SK-N-SH (cell line): Measurements from ENCODE around the gene EMCN. TPM values are rescaled to one million over a fixed set of nuclear protein-coding genes. Genes with fewer than 3 reads are reported as not detected.

ENCODE experiments used
- CTCF ChIA-PET: fragments of 300-600, 350-600 bp; formaldehyde crosslinking; extraction: SDS; loops from one replicate; lab custom pipeline; 2021; lab: Yijun Ruan, JAX
- POLR2A ChIA-PET: fragments of 350-600 bp; sonication (Branson Sonifier 250); formaldehyde crosslinking; extraction: SDS; loops from one replicate; lab custom pipeline; 2020; ENCODE audit warnings: antibody characterized with exemption, inconsistent platforms; lab: Yijun Ruan, JAX
- DNase-seq: peaks from one replicate; pipeline ENCODE4 v3.0.0; 2012
- H2AFZ ChIP-seq: fragments of 200-600 bp; sonication (generic); 2 replicates; pipeline ENCODE4 v1.8.1; 2016; ENCODE audit warnings: antibody characterized with exemption, mild to moderate bottlenecking, low read depth
- H3F3A ChIP-seq: fragments of 200-600 bp; sonication (generic); replicated peaks from 2 replicates; pipeline ENCODE3; 2016; ENCODE audit warnings: antibody characterized with exemption, mild to moderate bottlenecking; ENCODE audit not compliant: insufficient read depth
- H3K27ac ChIP-seq, 2 experiments: fragments of 200-500 bp in 1 of 2; fragments of 200-600 bp in 1 of 2; sonication (Bioruptor generic) in 1 of 2; sonication (generic), shearing (Covaris generic) in 1 of 2; 2 replicates each; pipeline versions ENCODE4 v1.5.1 to v1.6.1; 2014 to 2016; ENCODE audit warnings: low read depth in 2 of 2, inconsistent platforms in 1 of 2, low read length in 1 of 2, mild to moderate bottlenecking in 1 of 2, mixed read lengths in 1 of 2
- H3K27me3 ChIP-seq: fragments of 200-600 bp; sonication (generic), shearing (Covaris generic); 2 replicates; pipeline ENCODE4 v1.6.1; 2016; ENCODE audit warnings: mixed run types; ENCODE audit not compliant: insufficient read depth
- H3K36me3 ChIP-seq, 2 experiments: fragments of 200-500 bp in 1 of 2; fragments of 200-600 bp in 1 of 2; sonication (Bioruptor generic) in 1 of 2; sonication (generic) in 1 of 2; replicated peaks in 1 of 2; 2 replicates each; pipeline versions ENCODE3 to v1.5.1; 2014 to 2016; ENCODE audit warnings: low read length in 1 of 2, mild to moderate bottlenecking in 1 of 2; ENCODE audit not compliant: insufficient read depth in 2 of 2, control insufficient read depth in 1 of 2
- H3K4me1 ChIP-seq, 2 experiments: fragments of 200-500 bp in 1 of 2; fragments of 200-600 bp in 1 of 2; sonication (Bioruptor generic) in 1 of 2; sonication (generic), shearing (Covaris generic) in 1 of 2; 2 replicates each; pipeline versions ENCODE4 v1.5.1 to v1.6.1; 2014 to 2016; ENCODE audit warnings: low read depth in 1 of 2, low read length in 1 of 2, mixed run types in 1 of 2; ENCODE audit not compliant: insufficient read depth in 2 of 2, control insufficient read depth in 1 of 2
- H3K4me2 ChIP-seq: fragments of 200-600 bp; sonication (generic), shearing (Covaris generic); 2 replicates; pipeline ENCODE4 v1.6.1; 2017; ENCODE audit warnings: mixed run types
- H3K4me3 ChIP-seq, 2 experiments: fragments of 200-500 bp in 1 of 2; fragments of 200-600 bp in 1 of 2; sonication (Bioruptor generic) in 1 of 2; sonication (generic), shearing (Covaris generic) in 1 of 2; 2 replicates each; pipeline versions ENCODE4 v1.5.1 to v1.8.1; 2014 to 2016; ENCODE audit warnings: low read depth in 2 of 2, inconsistent platforms in 1 of 2, low read length in 1 of 2, mild to moderate bottlenecking in 1 of 2, mixed read lengths in 1 of 2, moderate library complexity in 1 of 2
- H3K79me2 ChIP-seq: fragments of 200-600 bp; sonication (generic); 2 replicates; pipeline ENCODE4 v1.8.1; 2017; ENCODE audit warnings: mild to moderate bottlenecking; ENCODE audit not compliant: insufficient read depth
- H3K9ac ChIP-seq: fragments of 200-600 bp; sonication (generic); 2 replicates; pipeline ENCODE4 v1.6.1; 2017; ENCODE audit warnings: mixed run types
- H3K9me2 ChIP-seq: fragments of 200-600 bp; sonication (generic); 2 replicates; pipeline ENCODE4 v1.6.1; 2017; ENCODE audit warnings: mixed run types
- H3K9me3 ChIP-seq: fragments of 200-600 bp; sonication (generic); 2 replicates; pipeline ENCODE4 v1.6.1; 2017; ENCODE audit warnings: mixed run types, mild to moderate bottlenecking, moderate library complexity
- H4K20me1 ChIP-seq: fragments of 200-600 bp; sonication (generic); 2 replicates; pipeline ENCODE4 v1.6.1; 2017; ENCODE audit warnings: mild to moderate bottlenecking, mixed run types; ENCODE audit not compliant: insufficient read depth
- ELF1 ChIP-seq: IDR thresholded peaks from 2 replicates; pipeline ENCODE4 v1.4.0; 2012
- FOXM1 ChIP-seq: IDR thresholded peaks from 2 replicates; pipeline ENCODE4 v1.4.0; 2012; ENCODE audit warnings: low read depth, mild to moderate bottlenecking
- JUND ChIP-seq: IDR thresholded peaks from 2 replicates; pipeline ENCODE4 v1.4.0; 2012
- MEF2A ChIP-seq: IDR thresholded peaks from 2 replicates; pipeline ENCODE4 v1.4.0; 2012; ENCODE audit warnings: low read depth, borderline replicate concordance
- NRF1 ChIP-seq: IDR thresholded peaks from 2 replicates; pipeline ENCODE4 v1.6.1; 2012; ENCODE audit warnings: low read depth, mild to moderate bottlenecking, low read length
- RCOR1 ChIP-seq: fragments of 150-350 bp; IDR thresholded peaks from 2 replicates; pipeline ENCODE4 v1.6.1; 2017; ENCODE audit warnings: antibody characterized with exemption, low read length
- RFX5 ChIP-seq: IDR thresholded peaks from 2 replicates; pipeline ENCODE4 v1.6.1; 2012; ENCODE audit warnings: mild to moderate bottlenecking, improper control_type of control experiment, low read length
- SIN3A ChIP-seq: IDR thresholded peaks from 2 replicates; pipeline ENCODE4 v1.6.1; 2012; ENCODE audit warnings: low read depth, mild to moderate bottlenecking, low read length, moderate library complexity, borderline replicate concordance
- SMC3 ChIP-seq: IDR thresholded peaks from 2 replicates; pipeline ENCODE4 v1.6.1; 2012; ENCODE audit warnings: low read depth, low read length, improper control_type of control experiment
- TEAD4 ChIP-seq: IDR thresholded peaks from 2 replicates; pipeline ENCODE4 v1.4.0; 2012; ENCODE audit warnings: mild to moderate bottlenecking, borderline replicate concordance; ENCODE audit not compliant: insufficient read depth
- USF2 ChIP-seq: fragments of 150-350 bp; IDR thresholded peaks from 2 replicates; pipeline ENCODE4 v1.6.1; 2017; ENCODE audit warnings: antibody characterized with exemption, low read length, low read depth, borderline replicate concordance
- ZBTB33 ChIP-seq: IDR thresholded peaks from 2 replicates; pipeline ENCODE4 v1.4.0; 2012; ENCODE audit warnings: low read depth, borderline replicate concordance
- WGBS: methylation state at CpG from one replicate; pipeline ENCODE4 v1.1.6; 2017; ENCODE audit warnings: low lambda C conversion rate; 5-methylcytosine and 5-hydroxymethylcytosine counted together
- polyA plus RNA-seq, 3 experiments: library from polyadenylated mRNA; depleted of rRNA; stranded (reverse); fragments of >200 nt; gene quantifications; 2 replicates each; pipeline ENCODE4 v1.2.3, GENCODE V29; 2012

EMCN gene
- polyA plus RNA-seq, 1 of the 3 experiments (the other 2 are of a cell fraction), result 0.30 TPM

DNA sequence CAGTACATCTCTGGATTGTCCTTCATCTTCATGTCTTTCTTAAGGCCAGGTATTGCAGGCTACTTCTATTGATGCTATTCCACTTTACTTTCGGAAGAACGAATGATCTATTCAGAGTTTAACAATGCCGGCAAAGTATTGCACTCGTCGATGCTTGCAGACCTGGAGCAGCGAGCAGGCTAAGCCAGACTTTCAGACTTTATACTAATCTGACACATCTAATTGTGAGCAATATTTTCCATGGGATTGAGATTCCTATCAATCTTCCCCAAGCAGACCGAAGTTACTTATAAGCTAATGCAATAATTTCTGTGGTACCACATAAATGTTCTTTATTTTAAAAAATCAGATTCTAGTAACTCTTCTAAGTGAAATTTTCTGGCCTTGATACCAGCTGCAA lies 1.6 kb downstream of the EMCN start:
- Histone ChIP-seq H2AFZ (peak overlapping the region; percentile 50; the same call in 1 of the 2 replicates), H3K79me2 (no peaks in the 10 kb centered on the region), H3K4me2 (no peak overlapping the region), H3K36me3 (no peaks in the 10 kb centered on the region), H3K27ac (no peak overlapping the region), H3K9me2 (no peaks in the 10 kb centered on the region), H3K9ac (no peak overlapping the region), H3K9me3 (no peaks in the 10 kb centered on the region), H3K4me1 (peaks cover 0 to 19% of the 10 kb centered on the region in 2 experiments; a peak in 3 of 4 replicates), H4K20me1 (no peaks in the 10 kb centered on the region), H3K27me3 (no peaks in the 10 kb centered on the region), H3F3A (peaks cover 6% of the 10 kb centered on the region), H3K4me3 (no peak overlapping the region)
- ChIA-PET CTCF (interaction anchor here (0.9 kb wide), 1 partner anchor 308 kb away, joined by 3 read pairs; no protein-coding TSS in a partner anchor), POLR2A (no interaction called here)
- 80% methylated on average over 7 of the region's 7 CpGs for WGBS
- DNase-seq, result no peak
- no peak for TF ChIP-seq RFX5
- no peak for TF ChIP-seq USF2
- TF ChIP-seq MEF2A, result no peak
- no peak for TF ChIP-seq TEAD4
- TF ChIP-seq FOXM1, result no peak
- TF ChIP-seq RCOR1, result no peak
- no peak for TF ChIP-seq JUND
- no peak for TF ChIP-seq NRF1
- no peak for TF ChIP-seq SMC3
- TF ChIP-seq ZBTB33, result no peak
- TF ChIP-seq SIN3A, result no peak
- TF ChIP-seq ELF1, result no peak

DNA sequence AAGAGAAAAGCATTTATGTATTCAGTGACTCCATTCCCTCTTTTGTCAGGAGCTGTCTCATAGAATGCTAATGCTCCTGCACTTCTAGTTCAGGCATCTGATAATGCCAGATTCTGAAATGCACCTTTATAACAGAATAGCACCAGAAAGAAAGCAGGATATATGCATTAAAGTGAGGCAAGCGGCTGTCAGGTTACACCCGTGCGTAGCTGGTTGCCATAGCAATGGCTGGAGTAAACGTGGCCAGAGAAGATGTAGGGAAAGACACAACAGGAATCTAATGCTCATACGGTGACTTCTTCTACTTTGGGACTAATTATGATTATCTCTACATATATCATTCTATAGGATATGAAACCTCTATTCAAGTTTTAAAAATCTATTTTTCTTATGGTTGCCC lies 5.9 kb downstream of the EMCN start:
- Histone ChIP-seq H3K36me3 (no peaks in the 10 kb centered on the region), H3K4me2 (no peak overlapping the region), H3K27me3 (no peaks in the 10 kb centered on the region), H4K20me1 (no peaks in the 10 kb centered on the region), H3K27ac (peak overlapping the region in 1 of 2 experiments; percentile 50; a peak in 2 of 4 replicates), H3K79me2 (no peaks in the 10 kb centered on the region), H3K9me2 (no peaks in the 10 kb centered on the region), H3K4me1 (peaks cover 0 to 28% of the 10 kb centered on the region in 2 experiments; a peak in 3 of 4 replicates), H3F3A (peaks cover 22% of the 10 kb centered on the region), H3K9me3 (no peaks in the 10 kb centered on the region), H3K9ac (no peak overlapping the region), H2AFZ (no peak overlapping the region), H3K4me3 (no peak overlapping the region)
- CTCF ChIA-PET, result interaction anchor here (1.1 kb wide), 1 partner anchor 17 kb away, joined by 4 read pairs; no protein-coding TSS in a partner anchor
- no peak for DNase-seq
- 64% methylated on average over 5 of the region's 5 CpGs for WGBS
- POLR2A ChIA-PET, result no interaction called here
- no peak for TF ChIP-seq ELF1
- no peak for TF ChIP-seq RCOR1
- no peak for TF ChIP-seq RFX5
- TF ChIP-seq SMC3, result no peak
